ENCODE measurements around the gene CDH24. TPM values are rescaled to one million over a fixed set of nuclear protein-coding genes. Genes with fewer than 3 reads are reported as not detected.

The CDH24 gene
- total and polyA plus RNA-seq, 2 of the 13 experiments (the other 11 are each of a cell fraction or from before 2014, with no cell fraction given) = 0.69 to 0.99 TPM

- TF ChIP-seq CSRNP2 (CRISPR knock-in tag; conservative IDR thresholded peaks at IDR 0.05; ENCODE audit: low read depth) = no peak
- TF ChIP-seq CBX2 (IDR thresholded peaks at IDR 0.05; ENCODE audit: low read depth, low read length) = no peak
- TF ChIP-seq CBX2 (CRISPR knock-in tag; IDR thresholded peaks at IDR 0.05; ENCODE audit: low read depth) = no peak
- no peak for TF ChIP-seq REL (CRISPR knock-in tag; conservative IDR thresholded peaks at IDR 0.05)
- 0 out of 2 replicates have a peak, but pooled peaks have one; percentile 31 for TF ChIP-seq CREBL2 (CRISPR knock-in tag; IDR thresholded peaks at IDR 0.05; ENCODE audit: borderline replicate concordance)
- TF ChIP-seq HDAC1 (CRISPR knock-in tag; IDR thresholded peaks at IDR 0.05) = no peak
- no peak for TF ChIP-seq CREM (IDR thresholded peaks at IDR 0.05)
- no peak for TF ChIP-seq CREM (CRISPR knock-in tag; IDR thresholded peaks at IDR 0.05)
- TF ChIP-seq ZNF296 (CRISPR knock-in tag; conservative IDR thresholded peaks at IDR 0.05) = 0 out of 2 replicates have a peak, but pooled peaks have one; percentile 18
- no peak for TF ChIP-seq ZNF75D (CRISPR knock-in tag; IDR thresholded peaks at IDR 0.05; ENCODE audit: borderline replicate concordance)
- TF ChIP-seq ZNF281 (CRISPR knock-in tag; IDR thresholded peaks at IDR 0.05; ENCODE audit: borderline replicate concordance) = peak; percentile 39; the same call in 1 of the 2 replicates
- no peak for TF ChIP-seq RFXANK (CRISPR knock-in tag; IDR thresholded peaks at IDR 0.05)
- no peak for TF ChIP-seq BATF2 (CRISPR knock-in tag; IDR thresholded peaks at IDR 0.05)
- no peak for TF ChIP-seq ZNF33B (CRISPR knock-in tag; IDR thresholded peaks at IDR 0.05)
- TF ChIP-seq CEBPG (CRISPR knock-in tag; IDR thresholded peaks at IDR 0.05) = no peak
- TF ChIP-seq HIC2 (CRISPR knock-in tag; IDR thresholded peaks at IDR 0.05; ENCODE audit: low read depth) = no peak
- TF ChIP-seq ZNF292 (CRISPR knock-in tag; IDR thresholded peaks at IDR 0.05; ENCODE audit: borderline replicate concordance, low read depth) = no peak
- TF ChIP-seq ZFP1 (CRISPR knock-in tag; IDR thresholded peaks at IDR 0.05) = no peak
- TF ChIP-seq TFAP4 (IDR thresholded peaks at IDR 0.05; ENCODE audit: borderline replicate concordance, low read depth) = no peak
- no peak for TF ChIP-seq CHCHD3 (CRISPR knock-in tag; IDR thresholded peaks at IDR 0.05)
Observed at GRCh38 chr14:23025151-23025814, 32.0 kb downstream of the CDH24 start (continued).
